ENCODE measurements around the gene CRMP1.
"Not testable (repeated sequence)": the region's sequence is repeated elsewhere in the genome, so short reads cannot be mapped to it uniquely, and the experiment has no call there.

CRMP1 gene

GRCh38 chr4:5813882-5814255 is 79.0 kb downstream of the CRMP1 start:
- no peak for TF ChIP-seq CTCF (conservative IDR thresholded peaks at IDR 0.05)
- no peak overlapping the region for H3K27ac ChIP-seq

- TF ChIP-seq CTCF (conservative IDR thresholded peaks at IDR 0.05), result peak; percentile 85
- H3K27ac ChIP-seq, result no peak overlapping the region
Measured at GRCh38 chr4:5812506-5813229, 80.2 kb downstream of the CRMP1 start.

- H3K27ac ChIP-seq, result not testable (repeated sequence)
Measured at GRCh38 chr4:5812057-5812456, 80.8 kb downstream of the CRMP1 start.

- no peak for TF ChIP-seq CTCF (conservative IDR thresholded peaks at IDR 0.05)
- H3K27ac ChIP-seq, result no peak overlapping the region
Measured at GRCh38 chr4:5810770-5811430, 82.0 kb downstream of the CRMP1 start.

- H3K27ac ChIP-seq, result no peak overlapping the region
- no peak for TF ChIP-seq CTCF (conservative IDR thresholded peaks at IDR 0.05)
Measured at GRCh38 chr4:5810151-5810550, 82.7 kb downstream of the CRMP1 start.

GRCh38 chr4:5809216-5809776 is 83.6 kb downstream of the CRMP1 start:
- H3K27ac ChIP-seq, result no peak overlapping the region
- no peak for TF ChIP-seq CTCF (conservative IDR thresholded peaks at IDR 0.05)

- peak overlapping the region; percentile 16; the same call in 1 of the 2 replicates for H3K27ac ChIP-seq
- TF ChIP-seq CTCF (conservative IDR thresholded peaks at IDR 0.05), result peak; percentile 22; the same call in 1 of the 2 replicates
Measured at GRCh38 chr4:5808081-5808741, 84.7 kb downstream of the CRMP1 start.

All from VCaP (cell line).